ENCODE results near the gene HMGA1. TPM values are rescaled to one million over a fixed set of nuclear protein-coding genes. Genes with fewer than 3 reads are reported as not detected.

The HMGA1 gene
- total and polyA plus RNA-seq, 2 of the 13 experiments (the other 11 are each of a cell fraction or from before 2014, with no cell fraction given): 117 to 145 TPM

DNA sequence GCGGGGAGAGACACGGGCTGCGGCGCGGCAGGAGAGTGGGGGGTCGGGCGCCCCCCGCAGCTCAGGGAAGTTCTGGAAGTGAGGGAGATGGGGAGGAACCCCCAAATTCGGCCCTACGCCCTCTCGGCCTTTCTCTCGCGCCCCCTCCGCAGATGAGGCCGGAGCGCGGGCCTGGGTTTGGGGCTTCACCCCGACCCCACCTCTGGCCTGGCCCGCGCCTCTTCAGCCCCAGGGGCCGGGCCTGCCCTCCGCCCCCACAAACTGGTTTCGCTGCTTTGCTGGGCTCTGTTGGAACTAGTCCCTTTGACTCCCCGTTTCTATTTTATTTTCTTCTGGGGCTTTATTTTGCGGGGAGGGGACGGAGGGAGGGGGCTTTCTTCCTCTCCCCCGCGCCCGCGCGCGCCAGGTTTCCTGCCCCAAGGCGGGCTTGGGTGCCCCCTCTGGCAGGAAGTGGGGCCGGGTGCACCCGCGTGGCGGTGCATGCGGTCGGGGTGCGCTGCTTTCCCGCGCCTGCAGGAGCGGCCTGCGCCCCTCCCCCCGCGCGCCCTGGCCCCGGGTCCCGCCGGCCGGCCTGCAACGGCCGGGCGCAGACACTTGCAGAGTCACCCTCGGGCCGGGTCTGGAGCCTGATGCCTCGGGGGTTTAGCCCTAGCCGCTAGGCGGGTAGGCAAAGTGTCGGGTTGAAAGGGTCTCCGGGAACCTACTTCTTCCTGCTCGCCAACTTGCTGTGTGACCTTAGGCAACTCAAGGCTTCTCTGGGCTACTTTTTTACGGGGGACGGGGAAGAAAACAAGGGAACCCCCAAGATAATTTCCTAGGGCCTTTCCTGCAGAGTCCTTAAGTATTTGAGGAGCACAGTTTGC, 1.3 kb downstream of the HMGA1 start (continued):
- peak; percentile 89 for TF ChIP-seq KMT2B (CRISPR knock-in tag; IDR thresholded peaks at IDR 0.05)
- TF ChIP-seq, protein P1, sequence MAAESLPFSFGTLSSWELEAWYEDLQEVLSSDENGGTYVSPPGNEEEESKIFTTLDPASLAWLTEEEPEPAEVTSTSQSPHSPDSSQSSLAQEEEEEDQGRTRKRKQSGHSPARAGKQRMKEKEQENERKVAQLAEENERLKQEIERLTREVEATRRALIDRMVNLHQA (CRISPR knock-in tag; IDR thresholded peaks at IDR 0.05): 0 out of 2 replicates have a peak, but pooled peaks have one; percentile 48
- TF ChIP-seq, protein P2, sequence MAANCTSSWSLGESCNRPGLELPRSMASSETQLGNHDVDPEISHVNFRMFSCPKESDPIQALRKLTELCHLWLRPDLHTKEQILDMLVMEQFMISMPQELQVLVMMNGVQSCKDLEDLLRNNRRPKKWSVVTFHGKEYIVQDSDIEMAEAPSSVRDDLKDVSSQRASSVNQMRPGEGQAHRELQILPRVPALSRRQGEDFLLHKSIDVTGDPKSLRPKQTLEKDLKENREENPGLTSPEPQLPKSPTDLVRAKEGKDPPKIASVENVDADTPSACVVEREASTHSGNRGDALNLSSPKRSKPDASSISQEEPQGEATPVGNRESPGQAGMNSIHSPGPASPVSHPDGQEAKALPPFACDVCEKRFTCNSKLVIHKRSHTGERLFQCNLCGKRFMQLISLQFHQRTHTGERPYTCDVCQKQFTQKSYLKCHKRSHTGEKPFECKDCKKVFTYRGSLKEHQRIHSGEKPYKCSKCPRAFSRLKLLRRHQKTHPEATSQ (CRISPR knock-in tag; IDR thresholded peaks at IDR 0.05; ENCODE audit: borderline replicate concordance): peak; percentile 88
- TF ChIP-seq MTERF4 (CRISPR knock-in tag; IDR thresholded peaks at IDR 0.05): peak; percentile 95
- 0 out of 2 replicates have a peak, but pooled peaks have one; percentile 52 for TF ChIP-seq PPARG (CRISPR knock-in tag; conservative IDR thresholded peaks at IDR 0.05)
- no peak for TF ChIP-seq ZNF292 (CRISPR knock-in tag; IDR thresholded peaks at IDR 0.05; ENCODE audit: borderline replicate concordance, low read depth)
- TF ChIP-seq ZNF749 (CRISPR knock-in tag; IDR thresholded peaks at IDR 0.05; ENCODE audit: borderline replicate concordance): peak; percentile 99
- peak; percentile 68; the same call in 1 of the 2 replicates for TF ChIP-seq ZNF609 (CRISPR knock-in tag; IDR thresholded peaks at IDR 0.05; ENCODE audit: borderline replicate concordance)
- peak; percentile 88 for TF ChIP-seq ZNF777 (CRISPR knock-in tag; IDR thresholded peaks at IDR 0.05)
- TF ChIP-seq THAP7 (CRISPR knock-in tag; IDR thresholded peaks at IDR 0.05): peak; percentile 85
- no peak for TF ChIP-seq ZNF660 (CRISPR knock-in tag; IDR thresholded peaks at IDR 0.05; ENCODE audit: borderline replicate concordance, low read depth)
- TF ChIP-seq, protein P3, sequence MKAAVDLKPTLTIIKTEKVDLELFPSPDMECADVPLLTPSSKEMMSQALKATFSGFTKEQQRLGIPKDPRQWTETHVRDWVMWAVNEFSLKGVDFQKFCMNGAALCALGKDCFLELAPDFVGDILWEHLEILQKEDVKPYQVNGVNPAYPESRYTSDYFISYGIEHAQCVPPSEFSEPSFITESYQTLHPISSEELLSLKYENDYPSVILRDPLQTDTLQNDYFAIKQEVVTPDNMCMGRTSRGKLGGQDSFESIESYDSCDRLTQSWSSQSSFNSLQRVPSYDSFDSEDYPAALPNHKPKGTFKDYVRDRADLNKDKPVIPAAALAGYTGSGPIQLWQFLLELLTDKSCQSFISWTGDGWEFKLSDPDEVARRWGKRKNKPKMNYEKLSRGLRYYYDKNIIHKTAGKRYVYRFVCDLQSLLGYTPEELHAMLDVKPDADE (CRISPR knock-in tag; IDR thresholded peaks at IDR 0.05): peak; percentile 99
- TF ChIP-seq ZFP1 (CRISPR knock-in tag; IDR thresholded peaks at IDR 0.05): peak; percentile 42; the same call in 1 of the 2 replicates
- TF ChIP-seq ZNF24 (IDR thresholded peaks at IDR 0.05): no peak
- TF ChIP-seq HMG20B (CRISPR knock-in tag; conservative IDR thresholded peaks at IDR 0.05): peak; percentile 63; the same call in 1 of the 2 replicates
- TF ChIP-seq FOXK2 (IDR thresholded peaks at IDR 0.05): no peak
- TF ChIP-seq ZNF674 (CRISPR knock-in tag; IDR thresholded peaks at IDR 0.05; ENCODE audit: low read depth): peak; percentile 97; the same call in 1 of the 2 replicates
- TF ChIP-seq ZNF563 (CRISPR knock-in tag; IDR thresholded peaks at IDR 0.05): peak; percentile 100
- no peak for TF ChIP-seq ZZZ3 (CRISPR knock-in tag; IDR thresholded peaks at IDR 0.05; ENCODE audit: borderline replicate concordance)

Data from HepG2 (cell line).